ENCODE results near the gene MYOM1. TPM values are rescaled to one million over a fixed set of nuclear protein-coding genes. Genes with fewer than 3 reads are reported as not detected.
A peak's percentile ranks its signal among the peaks of the same experiment; 100 is the strongest.

Gene MYOM1
- total and polyA plus RNA-seq, 2 donors (not counting 3 experiments of a cell fraction or from before 2014, with no cell fraction given): 0.08 TPM; not detected in 1

- no peaks in the 10 kb centered on the region for H3K27me3 ChIP-seq (ENCODE audit: control insufficient read depth in 2 of 2, insufficient read depth in 2 of 2, low read length in 2 of 2)
- FAIRE-seq: no peak
- peaks cover 0 to 2% of the 10 kb centered on the region in 2 experiments for H3K36me3 ChIP-seq (ENCODE audit: control insufficient read depth in 2 of 2, extremely low read depth in 1 of 2, insufficient read depth in 2 of 2, low read length in 2 of 2)
- H3K79me2 ChIP-seq (ENCODE audit: control insufficient read depth, insufficient read depth, low read length): peaks cover 86% of the 10 kb centered on the region
- peak overlapping the region in 1 of 3 experiments; percentile 100 for H3K4me3 ChIP-seq (replicated peaks in 1 of 3; ENCODE audit: insufficient read depth in 1 of 3, low read depth in 1 of 3, low read length in 3 of 3)
- H3K4me1 ChIP-seq (ENCODE audit: control insufficient read depth, extremely low read depth, insufficient read depth, low read length): peaks cover 63% of the 10 kb centered on the region
- H2AFZ ChIP-seq (ENCODE audit: low read depth, low read length): no peak overlapping the region
- H3K27ac ChIP-seq (ENCODE audit: insufficient read depth, low read depth, low read length): peak overlapping the region; percentile 46
- H3K4me2 ChIP-seq (ENCODE audit: insufficient read depth, low read length): peak overlapping the region; percentile 97
- DNase-seq (ENCODE audit: low read depth, low spot score): peak; percentile 64
- ChIA-PET POLR2A (interaction anchor here (0.6 kb wide), 1 partner anchor 407 kb away, joined by 6 read pairs; no protein-coding TSS in a partner anchor), CTCF (interaction anchor here (1.1 to 1.4 kb wide), 4 partner anchors 12 to 401 kb away, joined by 3 to 6 read pairs (median 4); no protein-coding TSS in a partner anchor)
- no peaks in the 10 kb centered on the region for H3K9me3 ChIP-seq (replicated peaks; ENCODE audit: control insufficient read depth, insufficient read depth, low read length)
- dilution Hi-C loops (cut with MboI; ENCODE audit: extremely low pct_ligation_motif_present, low sequenced_read_pairs): loop anchor here (25.0 kb wide), 1 partner anchor 197 kb away; the partner anchor contains the start of gene TGIF1
- intact Hi-C loops (cut with micrococcal nuclease): no loop called here
- TF ChIP-seq MYC (IDR thresholded peaks at IDR 0.05; ENCODE audit: low read depth, low read length) (no peak), POLR2A (IDR thresholded peaks at IDR 0.05; ENCODE audit: low read depth, low read length) (no peak), GATA2 (IDR thresholded peaks at IDR 0.05; ENCODE audit: insufficient read depth, insufficient read length, low read depth, low read length) (no peak), CTCF (IDR thresholded peaks at IDR 0.05; ENCODE audit: extremely low read depth in 1 of 2, insufficient read depth in 1 of 2, low read depth in 1 of 2, low read length in 2 of 2) (no peak)
- H4K20me1 ChIP-seq (replicated peaks; ENCODE audit: control insufficient read depth, extremely low read depth, insufficient read depth, low read length): peaks cover 48% of the 10 kb centered on the region
- H3K9ac ChIP-seq (replicated peaks; ENCODE audit: extremely low read depth, insufficient read depth, low read length): peak overlapping the region; percentile 8
- no TSS peak for BruUV-seq (replicated peaks)
- H3K9me1 ChIP-seq (replicated peaks; ENCODE audit: control insufficient read depth, extremely low read depth, insufficient read depth, low read length): peaks cover 3% of the 10 kb centered on the region
These were observed 45.8 kb upstream of the MYOM1 start for GRCh38 chr18:3265564-3266033.

- intact Hi-C loops (cut with micrococcal nuclease) (loop anchor here (5.0 kb wide), 4 partner anchors 188 to 528 kb away; partner anchors contain the start of genes LPIN2 and TGIF1), dilution Hi-C loops (cut with MboI; ENCODE audit: extremely low pct_ligation_motif_present, low sequenced_read_pairs) (loop anchor here (25.0 kb wide), 1 partner anchor 198 kb away; the partner anchor contains the start of gene TGIF1)
- CTCF ChIA-PET: interaction anchor here (1.0 to 1.7 kb wide), 6 partner anchors 13 to 605 kb away, joined by 4 to 8 read pairs (median 4); no protein-coding TSS in a partner anchor
These were observed 44.6 kb upstream of the MYOM1 start for GRCh38 chr18:3264362-3264761.

More at GRCh38 chr18:3264362-3264761, 44.6 kb upstream of the MYOM1 start:
- BruUV-seq (replicated peaks): no TSS peak
- Histone ChIP-seq H3K27ac (ENCODE audit: insufficient read depth, low read depth, low read length) (no peak overlapping the region), H4K20me1 (replicated peaks; ENCODE audit: control insufficient read depth, extremely low read depth, insufficient read depth, low read length) (peaks cover 40% of the 10 kb centered on the region), H3K9me1 (replicated peaks; ENCODE audit: control insufficient read depth, extremely low read depth, insufficient read depth, low read length) (peaks cover 3% of the 10 kb centered on the region), H3K4me1 (ENCODE audit: control insufficient read depth, extremely low read depth, insufficient read depth, low read length) (peaks cover 59% of the 10 kb centered on the region), H3K27me3 (ENCODE audit: control insufficient read depth in 2 of 2, insufficient read depth in 2 of 2, low read length in 2 of 2) (no peaks in the 10 kb centered on the region), H3K79me2 (ENCODE audit: control insufficient read depth, insufficient read depth, low read length) (peaks cover 76% of the 10 kb centered on the region), H2AFZ (ENCODE audit: low read depth, low read length) (no peak overlapping the region), H3K9me3 (replicated peaks; ENCODE audit: control insufficient read depth, insufficient read depth, low read length) (no peaks in the 10 kb centered on the region), H3K4me2 (ENCODE audit: insufficient read depth, low read length) (peak overlapping the region; percentile 97), H3K4me3 (replicated peaks in 1 of 3; ENCODE audit: insufficient read depth in 1 of 3, low read depth in 1 of 3, low read length in 3 of 3) (peak overlapping the region in 2 of 3 experiments; percentile 93 to 100), H3K9ac (replicated peaks; ENCODE audit: extremely low read depth, insufficient read depth, low read length) (no peak overlapping the region), H3K36me3 (ENCODE audit: control insufficient read depth in 2 of 2, extremely low read depth in 1 of 2, insufficient read depth in 2 of 2, low read length in 2 of 2) (peaks cover 0 to 2% of the 10 kb centered on the region in 2 experiments)
- POLR2A ChIA-PET: interaction anchor here (1.0 to 2.0 kb wide), 4 partner anchors 13 to 17 kb away, joined by 3 to 17 read pairs (median 7); partner anchors contain the start of gene MYL12A
- FAIRE-seq (no peak), DNase-seq (ENCODE audit: low read depth, low spot score) (no peak)
- no peak for TF ChIP-seq EZH2 (IDR thresholded peaks at IDR 0.05; ENCODE audit: borderline replicate concordance, low read depth, low read length, severe bottlenecking)
- no peak for TF ChIP-seq JUN (IDR thresholded peaks at IDR 0.05; ENCODE audit: borderline replicate concordance, insufficient read depth, insufficient read length, low read depth)
- TF ChIP-seq, protein P1, sequence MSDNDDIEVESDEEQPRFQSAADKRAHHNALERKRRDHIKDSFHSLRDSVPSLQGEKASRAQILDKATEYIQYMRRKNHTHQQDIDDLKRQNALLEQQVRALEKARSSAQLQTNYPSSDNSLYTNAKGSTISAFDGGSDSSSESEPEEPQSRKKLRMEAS (IDR thresholded peaks at IDR 0.05; ENCODE audit: insufficient read depth, insufficient read length): no peak
- no peak for TF ChIP-seq MYC (IDR thresholded peaks at IDR 0.05; ENCODE audit: low read depth, low read length)
- peak; percentile 13 for TF ChIP-seq POLR2AphosphoS5 (IDR thresholded peaks at IDR 0.05; ENCODE audit: insufficient read depth, low read depth, low read length)
- TF ChIP-seq FOS (IDR thresholded peaks at IDR 0.05; ENCODE audit: borderline replicate concordance, insufficient read depth, low read length): peak; percentile 66
